HG02973 (cell line): ENCODE measurements around the gene FANK1.
"Not testable (repeated sequence)": the region's sequence is repeated elsewhere in the genome, so short reads cannot be mapped to it uniquely, and the experiment has no call there.

Experiments used
- ATAC-seq: cut with Tn5 transposase; IDR thresholded peaks from one replicate; pipeline ENCODE4 v1.9.1; 2021; ENCODE audit warnings: moderate library complexity; ENCODE audit not compliant: unreplicated experiment

FANK1 gene

GRCh38 chr10:125886914-125887512 is 9.4 kb upstream of the FANK1 start:
- ATAC-seq = no peak

GRCh38 chr10:125889441-125889840 is 6.9 kb upstream of the FANK1 start:
- ATAC-seq = not testable (repeated sequence)

- not testable (repeated sequence) for ATAC-seq
Observed at GRCh38 chr10:125892402-125892801, 4.0 kb upstream of the FANK1 start.

GRCh38 chr10:125894176-125894575 is 2.2 kb upstream of the FANK1 start:
- not testable (repeated sequence) for ATAC-seq

DNA sequence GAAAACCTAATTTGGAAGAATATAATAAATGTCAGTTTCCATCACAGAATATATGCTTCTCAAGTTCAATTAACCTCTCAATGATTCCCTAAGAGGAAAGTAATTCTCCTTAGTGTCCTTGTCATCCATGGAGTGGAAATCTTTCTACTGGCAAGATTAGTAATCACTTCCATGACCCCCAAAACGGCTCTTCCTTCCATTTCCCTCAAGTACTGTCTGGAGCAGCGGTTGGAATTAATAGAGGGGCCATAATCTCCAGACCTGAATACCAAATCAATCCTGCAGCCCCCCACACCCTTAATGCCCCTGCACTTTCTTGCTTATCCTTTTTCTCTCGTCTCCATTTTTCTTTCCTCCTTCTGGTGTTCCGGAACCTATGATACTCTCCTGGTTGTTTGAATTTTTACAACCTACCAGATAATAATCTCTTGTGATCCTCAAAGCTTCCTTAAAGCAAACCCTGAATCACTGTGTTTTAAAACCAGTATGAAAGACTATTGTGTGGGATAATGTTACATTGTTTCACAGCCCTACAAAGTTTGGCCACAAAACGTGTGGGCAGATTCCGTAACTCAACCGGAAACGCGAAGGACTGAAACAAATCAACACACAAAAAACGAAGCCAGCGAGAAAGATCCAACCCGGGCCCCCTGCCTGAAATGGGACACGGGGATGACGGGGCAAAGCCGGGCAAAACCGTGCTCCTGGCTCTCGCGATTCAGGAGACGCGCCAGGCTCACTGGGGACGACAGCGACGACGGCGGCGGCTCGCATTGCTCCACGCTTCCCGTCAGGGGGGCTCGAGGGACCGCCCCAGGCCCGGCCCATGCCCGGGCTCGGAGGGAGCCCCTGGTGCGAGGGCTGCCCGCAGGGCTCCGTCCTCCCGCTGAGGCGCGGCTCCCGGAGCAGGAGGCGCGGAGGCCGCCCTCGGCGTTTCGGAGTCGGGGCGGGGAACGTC is 955 bp upstream of the FANK1 start:
- peak; percentile 55 for ATAC-seq

DNA sequence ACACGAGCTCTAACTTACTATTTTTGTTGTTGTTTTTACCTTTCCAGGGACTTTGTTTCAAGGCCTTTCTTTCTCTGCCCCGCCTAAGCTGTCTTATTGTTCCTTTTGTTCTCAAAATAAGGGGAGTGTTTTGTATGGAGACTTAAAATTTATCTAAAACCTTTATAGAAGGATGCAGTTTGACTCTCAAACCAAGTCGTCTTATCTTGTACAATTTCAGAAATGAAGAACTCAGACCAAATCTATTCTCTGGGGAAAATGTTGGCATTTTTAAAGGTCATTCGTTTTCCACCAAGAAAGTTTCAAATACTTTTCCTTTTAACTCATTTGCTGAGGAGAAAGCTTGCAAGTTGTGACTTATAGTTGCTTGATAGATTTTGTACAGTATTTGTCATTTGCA is 953 bp downstream of the FANK1 start:
- ATAC-seq = not testable (repeated sequence)

DNA sequence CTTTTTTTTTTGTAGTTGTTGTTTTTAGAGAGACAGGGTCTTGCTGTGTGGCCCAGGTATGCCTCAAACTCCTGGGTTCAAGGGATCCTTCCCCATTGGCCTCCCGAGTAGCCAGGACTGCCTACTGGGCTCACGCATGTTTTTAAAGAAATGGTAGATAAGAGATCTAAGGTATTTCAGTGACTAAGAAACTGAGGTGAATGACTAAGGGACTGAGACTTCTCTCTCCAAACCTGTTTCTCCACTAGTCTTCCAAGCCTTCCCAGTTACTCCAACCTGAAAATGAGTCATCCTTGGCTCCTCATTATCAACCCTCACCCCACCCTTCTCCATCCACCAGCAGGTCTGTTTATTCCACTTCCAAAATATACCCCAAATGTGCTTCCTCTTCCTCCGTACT is 4.6 kb downstream of the FANK1 start:
- not testable (repeated sequence) for ATAC-seq

DNA sequence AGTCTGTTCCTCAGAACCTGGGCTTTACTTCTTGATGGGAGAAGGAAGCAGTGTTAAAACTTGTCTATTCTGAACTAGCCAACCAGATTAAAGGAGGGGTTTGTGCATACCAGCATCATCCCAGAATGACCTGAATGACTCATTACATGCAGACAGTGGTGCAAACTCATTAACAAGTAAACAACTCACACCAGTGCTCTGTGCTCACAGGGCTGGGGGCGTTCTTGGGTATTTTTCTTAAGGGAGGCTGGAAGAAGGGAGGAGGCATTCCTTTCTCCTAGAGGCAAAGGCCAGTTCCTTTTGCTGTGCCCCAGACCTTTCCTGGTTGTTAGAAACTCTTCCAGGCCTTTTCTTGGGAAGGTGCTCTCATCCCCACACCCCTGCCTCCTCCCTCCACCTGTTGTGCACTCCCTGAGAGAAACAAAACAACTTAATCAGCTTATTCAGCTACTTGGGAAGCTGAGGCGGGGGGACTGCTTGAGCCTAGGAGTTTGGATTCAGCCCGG is 6.8 kb downstream of the FANK1 start:
- not testable (repeated sequence) for ATAC-seq

GRCh38 chr10:125905069-125905994 is 9.0 kb downstream of the FANK1 start:
- not testable (repeated sequence) for ATAC-seq

- not testable (repeated sequence) for ATAC-seq
Observed at GRCh38 chr10:125907598-125907997, 11.2 kb downstream of the FANK1 start.

GRCh38 chr10:125908813-125909212 is 12.4 kb downstream of the FANK1 start:
- ATAC-seq = not testable (repeated sequence)

- not testable (repeated sequence) for ATAC-seq
Observed at GRCh38 chr10:125909491-125909890, 13.1 kb downstream of the FANK1 start.

- no peak for ATAC-seq
Observed at GRCh38 chr10:125911145-125911544, 14.8 kb downstream of the FANK1 start.

- ATAC-seq = no peak
Observed at GRCh38 chr10:125911990-125912389, 15.6 kb downstream of the FANK1 start.

DNA sequence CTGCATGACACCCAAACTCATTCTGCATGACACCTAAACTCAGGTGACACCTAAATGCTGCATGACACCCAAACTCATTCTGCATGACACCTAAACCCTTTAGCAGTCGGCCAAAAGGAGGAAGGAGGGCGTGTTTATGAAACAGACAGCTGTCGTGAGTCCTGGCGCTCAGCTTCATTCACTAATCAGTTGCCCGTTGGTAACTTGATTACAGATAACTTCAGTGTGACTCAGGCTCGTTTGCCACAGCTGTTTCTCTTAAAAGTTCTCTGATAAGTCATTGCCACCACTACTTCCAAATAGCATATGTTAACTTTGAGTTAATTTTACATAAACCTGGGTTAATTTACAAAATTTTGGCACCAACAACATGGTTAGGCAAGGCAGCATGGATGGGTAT is 16.9 kb downstream of the FANK1 start:
- not testable (repeated sequence) for ATAC-seq

GRCh38 chr10:125916977-125917376 is 20.6 kb downstream of the FANK1 start:
- ATAC-seq = no peak

GRCh38 chr10:125917704-125918361 is 21.5 kb downstream of the FANK1 start:
- ATAC-seq = not testable (repeated sequence)

DNA sequence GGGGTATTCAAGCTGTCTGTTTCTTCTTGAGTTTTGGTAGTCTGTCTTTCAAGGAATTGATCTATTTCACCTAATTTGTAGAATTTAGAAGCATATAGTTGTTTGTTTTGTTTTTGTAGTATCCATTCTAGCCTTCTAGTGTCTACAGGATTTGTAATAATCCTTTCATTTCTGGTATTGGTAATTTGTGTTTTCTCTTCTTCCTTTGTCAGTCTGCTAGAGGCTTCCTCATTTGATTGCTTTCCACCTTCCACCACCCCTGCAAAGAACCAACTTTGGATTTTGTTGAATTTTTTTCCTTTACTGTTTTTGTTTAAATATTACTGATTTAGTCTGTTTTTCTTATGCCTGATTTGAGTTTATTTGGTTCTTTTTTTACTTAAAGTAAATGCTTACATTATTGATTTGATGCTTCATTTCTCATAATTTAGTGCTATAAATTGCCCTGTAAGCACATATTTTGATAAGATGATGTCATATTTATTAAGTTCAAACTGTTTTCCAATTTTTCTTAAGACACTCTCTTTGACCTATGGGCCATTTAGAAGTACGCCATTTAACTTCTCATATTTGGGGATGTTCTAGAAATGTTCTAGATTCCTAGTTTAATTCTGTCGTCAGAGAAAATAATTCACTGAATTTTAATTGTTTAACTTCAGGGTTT is 25.4 kb downstream of the FANK1 start:
- ATAC-seq = not testable (repeated sequence)

GRCh38 chr10:125925262-125925834 is 29.0 kb downstream of the FANK1 start:
- no peak for ATAC-seq
